Endothelial cell (in vitro differentiated cells): ENCODE results near the gene DPP10. TPM values are rescaled to one million over a fixed set of nuclear protein-coding genes. Genes with fewer than 3 reads are reported as not detected.

Experiments
- DNase-seq: peaks from one replicate; pipeline ENCODE4 v3.0.0; 2021; ENCODE audit warnings: low spot score
- H3K27ac Mint-ChIP-seq: one replicate; pipeline ENCODE4 v1.8.0; 2021; ENCODE audit warnings: mixed read lengths, inconsistent platforms; ENCODE audit not compliant: unreplicated experiment
- H3K27me3 Mint-ChIP-seq: one replicate; pipeline ENCODE4 v1.8.0; 2021; ENCODE audit warnings: mild to moderate bottlenecking, moderate library complexity, mixed read lengths, inconsistent platforms; ENCODE audit not compliant: unreplicated experiment
- H3K36me3 Mint-ChIP-seq: one replicate; pipeline ENCODE4 v1.8.0; 2021; ENCODE audit warnings: mild to moderate bottlenecking, low read depth, mixed read lengths, inconsistent platforms; ENCODE audit not compliant: unreplicated experiment
- H3K4me1 Mint-ChIP-seq: one replicate; pipeline ENCODE4 v1.8.0; 2021; ENCODE audit warnings: mild to moderate bottlenecking, mixed read lengths, inconsistent platforms; ENCODE audit not compliant: unreplicated experiment
- H3K4me3 Mint-ChIP-seq: one replicate; pipeline ENCODE4 v1.8.0; 2021; ENCODE audit warnings: mild to moderate bottlenecking, mixed read lengths, inconsistent platforms; ENCODE audit not compliant: unreplicated experiment
- H3K9me3 Mint-ChIP-seq: one replicate; pipeline ENCODE4 v1.8.0; 2021; ENCODE audit warnings: mixed read lengths, inconsistent platforms; ENCODE audit not compliant: unreplicated experiment
- CTCF ChIP-seq: fragments of 200-600 bp; sonication (generic); IDR thresholded peaks from one replicate; pipeline ENCODE4 v1.5.0; 2021; ENCODE audit warnings: antibody characterized with exemption; ENCODE audit not compliant: unreplicated experiment
- total RNA-seq: library from RNA; stranded (reverse); fragmentation: NEBNext Ultra II Directional; extraction: Animal tissue kit (Norgen Biotek cat#: 25700); gene quantifications from one replicate; pipeline ENCODE4 v1.2.1, GENCODE V29; 2021; ENCODE audit not compliant: unreplicated experiment

Gene DPP10
- total RNA-seq, 1 donor from 2014 or later = 3.3 TPM

GRCh38 chr2:115635430-115635829, 1193.0 kb downstream of the DPP10 start:
- no peak for DNase-seq
- Mint-ChIP-seq H3K4me1 (no peaks in the 10 kb centered on the region), H3K36me3 (no peaks in the 10 kb centered on the region), H3K4me3 (no peak overlapping the region), H3K9me3 (no peaks in the 10 kb centered on the region), H3K27ac (no peak overlapping the region), H3K27me3 (no peaks in the 10 kb centered on the region)
- TF ChIP-seq CTCF = no peak

- Mint-ChIP-seq H3K4me1 (no peaks in the 10 kb centered on the region), H3K9me3 (no peaks in the 10 kb centered on the region), H3K36me3 (no peaks in the 10 kb centered on the region), H3K27me3 (peaks cover 2% of the 10 kb centered on the region), H3K27ac (no peak overlapping the region), H3K4me3 (no peak overlapping the region)
- no peak for DNase-seq
- no peak for TF ChIP-seq CTCF
Measured at GRCh38 chr2:115649731-115650130, 1207.3 kb downstream of the DPP10 start.

- H3K27ac Mint-ChIP-seq = no peak overlapping the region
Measured at GRCh38 chr2:115650827-115651226, 1208.4 kb downstream of the DPP10 start.

GRCh38 chr2:115652652-115653051, 1210.2 kb downstream of the DPP10 start:
- Mint-ChIP-seq H3K9me3 (no peaks in the 10 kb centered on the region), H3K4me1 (no peaks in the 10 kb centered on the region), H3K27me3 (peaks cover 2% of the 10 kb centered on the region), H3K36me3 (no peaks in the 10 kb centered on the region), H3K27ac (no peak overlapping the region), H3K4me3 (no peak overlapping the region)
- no peak for DNase-seq
- TF ChIP-seq CTCF = no peak

More at GRCh38 chr2:115650827-115651226, 1208.4 kb downstream of the DPP10 start:
- Mint-ChIP-seq H3K27me3 (peaks cover 2% of the 10 kb centered on the region), H3K9me3 (no peaks in the 10 kb centered on the region), H3K36me3 (no peaks in the 10 kb centered on the region), H3K4me3 (no peak overlapping the region), H3K4me1 (no peaks in the 10 kb centered on the region)
- no peak for DNase-seq
- no peak for TF ChIP-seq CTCF

- no peak overlapping the region for H3K4me3 Mint-ChIP-seq
- H3K9me3 Mint-ChIP-seq = no peaks in the 10 kb centered on the region
Measured at GRCh38 chr2:115654362-115654761, 1211.9 kb downstream of the DPP10 start.

More at GRCh38 chr2:115654362-115654761, 1211.9 kb downstream of the DPP10 start:
- TF ChIP-seq CTCF = no peak
- H3K27ac Mint-ChIP-seq = no peak overlapping the region
- H3K27me3 Mint-ChIP-seq = no peaks in the 10 kb centered on the region
- DNase-seq = no peak
- H3K36me3 Mint-ChIP-seq = no peaks in the 10 kb centered on the region
- no peaks in the 10 kb centered on the region for H3K4me1 Mint-ChIP-seq
